ENCODE data around the gene JAK1.
"Not testable (repeated sequence)": the region's sequence is repeated elsewhere in the genome, so short reads cannot be mapped to it uniquely, and the experiment has no call there.

Gene JAK1
- total RNA-seq = 765 to 1,020 (median 907) reads per million in 4 experiments

DNA sequence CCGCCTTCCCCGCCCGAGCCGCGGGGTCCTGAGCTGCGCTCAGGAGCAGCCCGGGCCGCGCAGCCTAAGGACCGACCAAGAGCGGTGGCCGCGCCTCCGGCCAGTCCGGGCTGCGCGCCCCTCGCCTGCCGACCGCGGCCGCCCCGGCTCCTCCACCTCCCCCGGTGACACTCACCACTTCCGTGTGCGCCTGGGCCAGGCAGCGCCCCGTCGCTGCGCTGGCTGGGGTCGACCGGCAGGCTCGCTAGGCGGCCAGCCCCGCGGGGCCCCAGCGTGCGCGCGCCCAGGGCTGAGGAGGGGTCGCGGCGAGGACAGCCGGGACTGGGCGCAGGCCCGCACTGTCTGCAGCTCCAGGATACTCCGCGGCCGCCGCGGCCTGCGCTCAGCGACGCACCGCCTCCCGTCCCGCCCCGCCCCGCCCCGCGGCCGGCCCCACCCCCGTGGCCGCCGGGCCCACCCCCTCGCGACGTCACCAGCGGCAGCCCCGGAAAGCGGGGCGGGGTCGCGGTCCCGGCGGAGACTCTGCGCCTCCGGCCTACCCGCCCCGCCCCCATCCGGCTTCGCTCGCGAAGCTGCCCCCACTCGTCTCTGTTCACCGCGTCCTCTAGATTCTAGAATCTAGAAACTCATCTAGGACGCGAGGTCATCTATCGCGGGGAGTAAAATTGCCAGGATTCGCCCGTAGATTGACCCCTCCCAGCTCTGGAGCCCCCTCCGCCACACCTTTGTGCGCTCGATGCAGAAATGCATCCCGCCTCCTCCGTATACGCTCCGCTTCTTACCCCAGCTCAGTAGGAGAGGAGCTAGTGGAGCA lies at the start of gene JAK1:
JAK1 (minus strand) TSS at position 392 of the 814 bp plus-strand sequence. CDS start 80,285 bp downstream, outside the sequence.
- DNase-seq = peak; percentile 79

DNA sequence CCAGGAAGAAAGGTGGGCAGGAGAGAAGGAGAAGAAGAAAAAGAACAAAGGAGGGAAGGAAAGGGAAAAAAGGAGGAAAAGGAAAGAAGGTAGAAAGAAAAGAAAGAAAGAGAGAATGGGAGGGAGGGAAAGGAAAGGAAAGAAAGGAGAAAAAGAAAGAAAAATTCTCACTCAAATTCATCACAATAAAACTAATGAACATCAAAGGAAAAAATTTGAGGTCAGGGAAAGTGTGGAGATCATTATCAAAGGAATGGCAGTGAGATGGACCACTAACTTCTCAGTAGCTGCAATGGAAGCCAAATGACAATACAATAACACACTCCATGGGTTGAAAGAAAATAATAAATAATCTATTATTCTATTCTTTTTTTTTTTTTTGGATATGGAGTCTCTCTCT lies 48.0 kb upstream of the JAK1 start:
- no peak for DNase-seq

DNA sequence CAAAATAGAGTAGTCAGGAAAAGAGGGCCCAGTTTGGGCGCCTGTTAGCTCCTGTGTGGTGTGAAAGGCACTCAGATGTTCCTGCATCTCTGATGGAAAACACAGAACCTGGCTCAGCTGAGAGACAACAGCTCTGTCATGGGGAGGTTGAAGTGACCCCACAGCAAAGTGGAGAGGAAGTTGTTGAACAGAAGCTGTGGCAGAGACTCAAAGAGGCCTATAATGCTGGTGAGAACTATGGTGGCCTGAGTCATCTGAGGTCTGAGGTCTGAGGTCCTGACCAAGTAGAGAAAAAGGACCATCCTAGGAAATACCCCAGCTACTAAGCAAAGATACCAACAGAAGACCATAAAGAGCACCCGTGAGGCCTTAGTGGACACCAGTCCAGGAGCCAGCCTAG lies 45.6 kb upstream of the JAK1 start:
- no peak for DNase-seq

DNA sequence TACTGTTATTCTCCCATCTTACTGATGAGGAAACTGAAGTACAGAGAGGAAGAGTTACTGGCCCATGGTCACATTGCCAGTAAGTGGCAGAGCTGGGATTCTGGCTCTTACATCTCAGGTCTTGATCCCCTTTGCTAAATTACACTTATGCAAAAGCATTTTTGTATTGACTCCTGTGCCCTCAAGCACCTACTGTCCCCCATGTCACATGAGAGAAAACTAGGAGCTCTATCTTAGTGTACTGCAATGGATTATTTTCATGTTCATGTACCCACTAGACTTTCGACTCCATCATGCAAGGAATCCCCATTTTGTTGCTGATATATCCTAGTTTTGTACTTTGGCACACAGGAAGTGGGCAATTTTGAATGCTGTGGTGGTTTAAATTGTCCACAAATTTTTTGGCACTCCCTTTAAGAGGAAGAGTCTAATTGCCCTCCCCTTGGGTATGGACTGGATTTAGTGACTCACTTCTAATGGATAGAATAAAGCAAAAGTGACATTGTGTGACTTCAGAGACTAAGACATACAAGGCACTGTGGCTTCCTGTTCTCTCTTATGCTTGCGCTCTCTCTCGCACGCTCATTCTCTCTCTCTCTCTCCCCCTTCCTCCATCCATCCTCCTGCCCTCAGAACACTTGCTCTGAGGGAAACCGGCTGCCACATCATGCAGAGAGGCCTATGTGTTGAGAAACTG lies 43.5 kb upstream of the JAK1 start:
- no peak for DNase-seq

DNA sequence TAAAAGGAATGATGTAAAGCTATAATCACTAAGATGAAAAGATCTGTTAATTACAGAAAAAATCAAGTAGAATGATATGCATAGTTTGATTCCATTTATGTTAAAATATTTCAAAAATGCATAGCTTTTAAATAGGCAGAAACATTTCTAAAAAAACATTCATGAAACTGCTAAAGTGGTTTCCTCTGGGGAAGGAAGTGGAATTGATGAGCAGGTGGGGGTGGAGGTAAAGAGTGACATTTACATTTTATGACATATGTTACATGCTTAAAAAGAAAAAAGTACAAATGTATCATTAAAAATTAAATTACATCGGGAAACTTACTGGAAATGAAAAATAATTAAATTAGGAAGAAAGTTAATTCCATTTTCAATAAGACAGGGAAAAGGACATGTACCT lies 42.8 kb upstream of the JAK1 start:
- DNase-seq = no peak

DNA sequence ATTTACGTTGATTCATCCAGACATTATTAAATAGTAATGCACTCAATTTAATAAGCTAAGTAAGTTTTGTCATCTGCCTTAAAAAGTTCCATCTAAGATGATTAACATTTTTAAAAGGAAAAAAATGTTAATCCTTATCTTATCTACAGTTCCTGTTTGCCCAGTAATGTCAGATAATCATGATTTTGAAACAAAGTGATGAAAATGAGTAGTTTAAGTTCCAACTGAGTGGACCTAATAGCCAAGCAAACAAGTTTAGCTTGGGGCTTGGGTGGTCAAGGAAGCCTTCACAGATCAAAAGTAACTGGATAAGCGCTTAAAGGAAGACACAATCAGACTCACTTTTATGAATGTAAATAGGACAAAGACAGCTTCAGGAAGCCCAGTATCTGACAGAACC lies 40.5 kb upstream of the JAK1 start:
- DNase-seq = no peak

DNA sequence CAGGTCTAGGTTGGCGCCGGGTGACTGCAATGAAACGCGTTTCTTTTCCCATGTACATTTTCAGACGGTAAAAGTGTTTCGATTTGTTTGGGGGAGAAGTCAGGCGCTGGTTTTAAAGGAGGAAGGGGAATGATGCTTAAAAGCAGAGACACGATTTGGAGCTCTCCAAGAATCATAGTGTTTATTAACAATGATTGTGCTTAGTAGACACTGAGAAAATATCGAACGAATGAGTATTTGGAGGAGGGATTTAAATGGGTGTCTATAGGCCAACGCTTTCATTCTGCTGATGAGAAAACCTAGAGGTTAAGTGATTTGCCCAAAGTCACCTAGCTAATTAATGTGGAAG lies 36.9 kb upstream of the JAK1 start:
- DNase-seq = no peak

DNA sequence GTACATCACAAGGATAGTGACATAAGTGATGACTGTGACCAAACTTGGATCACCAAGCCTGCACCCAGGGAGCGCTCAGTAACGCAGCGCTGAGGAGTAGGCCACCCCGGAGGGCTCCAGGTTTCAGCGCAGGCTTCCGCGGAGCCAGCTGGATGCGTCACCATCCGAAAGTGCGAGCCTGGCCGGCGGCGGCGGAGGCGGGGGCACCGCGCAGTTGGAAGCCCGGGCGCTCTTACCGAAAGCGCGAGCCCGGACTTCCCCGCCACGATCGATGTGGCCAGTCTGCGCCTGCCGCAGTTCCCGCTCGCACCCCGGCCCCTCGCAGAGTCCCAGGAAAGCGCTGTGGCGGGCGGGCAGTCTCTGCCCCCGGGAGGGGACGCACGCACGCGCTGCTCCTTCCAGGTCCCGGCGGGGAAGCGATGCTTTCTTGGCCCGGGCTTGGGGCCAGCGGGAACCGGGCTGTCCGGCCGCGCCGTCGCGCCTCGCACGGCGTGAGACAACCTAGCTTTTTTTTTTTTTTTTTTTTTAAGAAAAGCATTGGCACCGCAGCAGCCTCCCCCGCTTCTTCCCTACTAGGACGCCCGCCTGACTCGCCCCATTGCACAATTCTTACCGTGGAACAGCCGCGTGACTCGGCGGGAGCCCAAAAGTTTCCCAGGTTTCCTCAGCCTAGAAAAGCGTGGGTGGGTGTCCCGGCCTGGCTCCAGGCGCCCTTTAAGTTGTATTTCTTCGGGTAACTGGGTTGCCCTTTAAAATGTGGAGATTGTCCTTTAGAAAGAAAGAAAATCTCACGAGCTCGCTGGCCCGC lies 36.4 kb upstream of the JAK1 start:
- peak; percentile 61 for DNase-seq

DNA sequence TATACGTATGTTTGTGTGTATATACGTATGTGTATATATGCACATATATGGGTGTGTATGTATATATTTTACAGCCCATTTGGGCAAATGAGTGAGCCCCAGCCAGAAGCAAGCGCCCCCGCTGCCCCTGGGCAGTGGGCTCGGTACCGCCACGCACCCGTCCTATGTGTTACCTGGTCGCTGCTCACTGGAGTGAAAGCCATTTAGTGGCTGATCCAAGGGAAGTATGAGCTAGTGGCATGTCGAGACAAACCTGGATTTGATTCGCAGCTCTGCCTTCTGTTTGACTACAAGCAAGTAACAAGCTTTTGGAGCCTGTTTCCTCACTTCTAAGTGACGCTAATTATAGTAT lies 35.8 kb upstream of the JAK1 start:
- no peak for DNase-seq

DNA sequence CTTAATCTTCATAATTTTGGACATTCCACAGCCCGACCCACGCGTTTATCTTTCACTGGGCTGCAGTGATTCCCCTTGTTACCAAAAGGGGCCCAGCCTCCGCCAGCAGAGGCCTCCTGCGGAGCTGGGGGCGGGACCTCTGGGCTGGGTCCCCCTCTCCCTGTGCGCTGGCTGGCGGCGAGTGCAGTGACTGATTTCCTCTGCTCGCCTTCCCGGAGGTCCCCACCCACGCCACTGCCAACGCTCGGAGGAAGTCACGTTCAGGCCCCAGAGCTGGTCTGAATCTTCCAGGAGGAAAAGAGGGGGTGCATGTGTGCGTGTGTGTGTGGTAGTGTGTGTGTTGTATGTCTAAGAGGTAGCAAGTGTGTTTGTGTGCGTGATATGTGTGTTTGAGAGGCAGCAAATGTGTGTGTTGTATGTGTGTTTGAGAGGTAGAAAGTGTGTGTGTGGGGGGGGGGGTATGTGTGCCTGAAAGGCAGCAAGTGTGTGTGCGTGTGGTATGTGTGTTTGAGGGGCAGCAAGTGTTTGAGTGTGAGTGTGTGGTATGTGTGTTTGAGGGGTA lies 35.0 kb upstream of the JAK1 start:
- DNase-seq = peak; percentile 67

DNA sequence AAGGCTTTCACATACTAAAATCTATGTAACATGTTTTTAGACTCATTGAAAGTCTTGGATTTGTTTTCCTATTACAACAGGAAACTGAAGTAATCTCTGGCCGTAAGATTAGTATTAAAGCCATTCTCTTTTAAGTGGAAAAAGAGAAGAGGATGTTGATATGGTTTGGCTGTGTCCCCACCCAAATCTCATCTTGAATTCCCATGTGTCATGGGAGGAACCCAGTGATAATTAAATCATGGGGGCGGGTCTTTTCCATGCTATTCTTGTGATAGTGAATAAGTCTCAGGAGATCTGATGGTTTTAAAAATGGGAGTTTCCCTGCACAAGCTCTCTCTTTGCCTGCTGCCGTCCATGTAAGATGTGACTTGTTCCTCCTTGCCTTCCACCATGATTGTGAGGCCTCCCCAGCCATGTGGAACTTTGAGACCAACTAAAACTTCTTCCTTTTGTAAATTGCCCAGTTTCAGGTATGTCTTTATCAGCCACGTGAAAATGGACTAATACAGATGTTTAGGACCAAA lies 32.1 kb upstream of the JAK1 start:
- DNase-seq = not testable (repeated sequence)

DNA sequence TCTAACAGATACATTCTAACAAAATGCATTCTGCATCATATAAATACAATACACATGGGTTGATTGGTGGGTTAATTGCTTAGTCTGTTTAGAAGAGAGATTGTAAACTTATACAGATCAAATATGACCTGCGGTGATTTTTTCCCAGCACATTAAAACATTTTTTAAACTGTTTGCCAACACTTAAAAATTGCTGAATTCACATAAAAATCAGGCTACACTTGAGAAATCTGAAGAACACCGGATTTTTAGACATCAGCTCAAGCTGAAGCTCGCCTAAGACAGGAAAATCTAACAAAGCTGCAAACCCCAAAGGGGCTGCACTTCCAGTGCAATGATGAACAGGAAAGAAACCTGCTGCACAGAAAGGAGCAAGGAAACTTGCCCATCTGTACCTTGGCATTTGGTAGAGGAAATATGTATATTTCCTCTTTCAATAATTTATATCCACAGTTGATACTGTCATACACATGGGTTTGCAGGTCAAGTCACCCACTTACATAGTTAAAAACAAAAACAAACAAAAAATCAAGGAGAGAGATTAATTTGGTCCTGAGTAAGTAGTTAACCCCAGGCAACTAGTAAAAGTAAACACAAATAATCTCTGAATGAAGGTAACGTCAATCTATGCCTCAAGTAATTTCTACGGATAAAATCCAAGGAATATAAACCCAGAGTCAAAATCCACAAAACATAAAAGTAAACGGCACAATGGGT lies 30.4 kb upstream of the JAK1 start:
- DNase-seq = no peak

DNA sequence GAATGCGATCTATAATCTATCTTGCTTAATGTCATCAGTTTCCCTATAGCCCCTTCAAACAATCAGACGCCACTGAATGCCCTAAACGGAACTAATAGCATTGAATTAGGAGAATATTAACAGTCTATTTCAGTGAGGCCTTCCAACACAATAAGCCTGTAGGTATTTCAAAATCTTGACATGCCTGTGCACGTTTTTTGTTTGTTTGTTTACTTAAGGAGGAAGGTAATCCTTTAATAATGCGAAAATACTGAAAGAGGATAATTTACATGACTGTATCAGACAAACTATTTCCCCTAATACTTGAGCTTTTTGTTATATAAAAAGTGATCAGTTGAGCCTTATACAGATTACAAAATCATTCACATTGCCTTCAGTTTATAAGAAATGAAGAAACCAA lies 29.0 kb upstream of the JAK1 start:
- DNase-seq = no peak

DNA sequence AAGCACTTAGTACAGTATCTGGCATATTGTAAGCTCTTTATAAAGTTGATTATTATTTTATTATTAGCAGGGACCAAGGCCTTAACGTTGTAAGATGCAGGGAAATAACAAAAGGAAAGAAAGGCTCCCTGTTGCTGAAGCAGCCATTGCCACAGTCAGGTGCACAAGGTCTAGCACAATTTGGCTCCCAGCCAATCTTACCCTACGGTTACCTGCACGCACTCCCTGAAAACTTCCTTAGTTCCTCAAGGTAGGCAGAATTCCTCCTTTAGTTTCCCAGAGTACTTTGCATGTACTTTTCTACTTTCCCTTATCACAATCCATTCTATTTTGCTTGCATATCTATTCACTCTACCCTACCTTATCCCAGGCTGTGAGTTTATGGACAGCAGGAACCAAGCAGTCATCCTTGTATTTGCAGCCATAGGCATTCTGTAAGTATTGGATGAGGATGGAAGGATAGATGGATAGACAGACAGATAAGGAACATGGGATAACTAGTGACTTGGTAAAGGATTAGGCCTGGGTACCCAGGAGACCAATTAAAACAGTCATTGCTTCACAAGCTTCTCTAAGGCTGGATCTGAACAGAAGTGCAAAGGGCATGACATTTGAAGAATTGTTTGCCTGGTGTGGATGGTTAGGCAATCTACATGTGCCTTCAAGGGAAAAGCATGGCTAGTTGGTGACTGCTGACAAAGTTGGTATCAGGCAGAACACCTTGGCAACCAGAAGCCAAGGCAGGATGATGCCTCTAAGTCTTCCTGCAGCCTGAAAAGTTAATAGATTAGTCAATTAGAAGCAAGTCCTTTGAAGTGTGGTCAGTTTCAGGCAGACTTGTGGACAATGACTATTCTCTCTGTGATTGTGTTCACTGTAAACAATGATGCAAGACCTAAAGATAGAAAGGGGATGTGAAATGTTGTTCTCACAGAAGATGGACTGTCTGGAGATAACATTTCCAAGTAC lies 20.8 kb upstream of the JAK1 start:
- DNase-seq = no peak

DNA sequence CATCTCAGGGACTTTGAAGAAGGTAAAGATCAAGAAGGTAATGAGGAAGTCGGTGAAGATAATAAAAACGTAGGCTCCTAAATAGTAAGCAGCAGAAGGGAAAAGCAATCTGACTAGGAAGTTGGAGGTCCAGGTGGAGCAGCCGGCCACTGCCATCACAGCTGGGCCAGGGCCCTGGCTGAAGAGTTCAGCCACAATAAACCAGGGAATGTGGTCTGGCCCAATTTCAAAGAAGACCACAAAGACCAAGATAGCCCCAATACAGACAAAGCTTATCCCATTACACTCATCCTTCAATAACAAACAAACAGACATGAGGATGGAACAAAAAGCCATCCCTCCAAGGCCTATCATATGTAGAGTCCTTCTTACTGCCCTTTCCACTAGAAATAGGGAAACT lies 18.4 kb upstream of the JAK1 start:
- DNase-seq = no peak

DNA sequence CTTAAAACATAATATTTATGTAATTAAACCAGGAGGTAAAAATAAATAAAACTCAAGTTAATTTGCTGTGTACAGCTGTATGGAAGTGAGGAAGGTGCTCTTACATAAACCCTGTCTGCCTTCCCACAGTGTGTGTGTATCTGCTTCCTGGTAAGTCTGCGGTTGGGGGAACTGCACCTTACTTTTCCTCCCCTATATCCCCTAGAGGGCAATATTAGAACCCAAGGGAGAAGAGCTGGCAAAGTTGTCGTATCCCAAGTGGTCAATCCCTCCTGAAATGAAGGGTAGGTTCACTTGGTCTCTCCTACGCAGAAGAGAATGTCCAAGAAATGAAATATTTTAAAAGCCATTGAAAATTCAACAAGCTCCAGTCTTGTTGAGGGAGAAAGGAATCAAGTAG lies 17.8 kb upstream of the JAK1 start:
- DNase-seq = no peak

DNA sequence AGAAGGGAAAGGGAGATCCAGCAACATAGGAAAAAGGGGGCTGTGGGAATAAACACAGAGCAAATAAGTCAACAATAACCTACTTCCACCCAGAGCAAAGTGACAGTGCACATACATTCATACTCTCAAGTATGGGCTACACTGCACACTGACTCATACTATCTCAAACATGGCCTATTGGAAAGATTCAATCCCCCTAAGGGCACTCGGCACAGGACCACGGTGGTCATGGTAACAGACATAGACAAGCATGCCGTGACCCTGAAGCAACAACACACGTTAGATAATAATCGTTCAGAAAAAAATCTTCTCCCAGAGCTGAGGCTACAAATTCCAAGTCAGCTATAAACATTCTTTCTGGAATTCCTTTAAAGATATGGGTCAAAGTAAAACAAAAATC lies 16.8 kb upstream of the JAK1 start:
- no peak for DNase-seq

DNA sequence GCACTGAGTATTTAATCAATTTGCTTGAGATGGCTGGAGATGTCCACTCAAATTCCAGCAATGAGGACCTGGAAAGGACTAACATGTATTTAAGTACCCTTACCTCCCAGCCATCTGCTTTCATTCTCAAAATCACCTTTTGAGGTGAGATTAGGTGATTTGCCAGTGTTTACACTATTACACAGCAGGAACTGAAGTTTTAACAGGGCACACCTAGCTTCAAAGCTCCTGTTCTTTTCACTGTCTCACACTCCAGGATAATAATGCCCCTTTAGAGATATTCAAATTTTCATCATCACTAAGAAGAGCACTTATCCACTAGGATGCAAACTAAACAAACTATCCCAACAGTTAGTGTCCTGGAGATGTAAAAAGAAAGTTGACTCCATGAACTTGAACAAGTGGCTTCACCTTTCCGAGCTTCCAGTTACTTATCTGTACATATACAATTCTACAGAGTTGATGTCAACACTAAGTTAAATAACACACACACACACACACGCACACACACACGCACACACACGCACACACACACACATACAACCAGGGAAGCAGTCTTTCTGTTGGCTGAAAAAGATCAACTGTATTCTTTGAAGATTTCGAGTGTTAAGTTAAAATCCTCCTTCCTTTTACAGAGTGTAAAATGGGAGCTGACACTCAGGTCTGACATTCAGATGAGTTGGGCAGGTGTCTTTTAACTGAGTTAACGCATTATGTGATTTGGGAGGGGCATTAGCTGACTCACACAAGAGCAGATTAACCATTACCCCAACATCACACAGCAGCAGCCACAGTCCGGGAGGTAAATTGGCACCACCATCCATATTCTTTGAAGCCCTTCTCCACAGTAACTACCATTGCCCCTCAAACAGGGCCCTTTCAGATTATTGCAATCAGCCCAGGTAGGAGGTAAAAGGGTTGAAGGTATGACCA lies 15.5 kb upstream of the JAK1 start:
- no peak for DNase-seq

DNA sequence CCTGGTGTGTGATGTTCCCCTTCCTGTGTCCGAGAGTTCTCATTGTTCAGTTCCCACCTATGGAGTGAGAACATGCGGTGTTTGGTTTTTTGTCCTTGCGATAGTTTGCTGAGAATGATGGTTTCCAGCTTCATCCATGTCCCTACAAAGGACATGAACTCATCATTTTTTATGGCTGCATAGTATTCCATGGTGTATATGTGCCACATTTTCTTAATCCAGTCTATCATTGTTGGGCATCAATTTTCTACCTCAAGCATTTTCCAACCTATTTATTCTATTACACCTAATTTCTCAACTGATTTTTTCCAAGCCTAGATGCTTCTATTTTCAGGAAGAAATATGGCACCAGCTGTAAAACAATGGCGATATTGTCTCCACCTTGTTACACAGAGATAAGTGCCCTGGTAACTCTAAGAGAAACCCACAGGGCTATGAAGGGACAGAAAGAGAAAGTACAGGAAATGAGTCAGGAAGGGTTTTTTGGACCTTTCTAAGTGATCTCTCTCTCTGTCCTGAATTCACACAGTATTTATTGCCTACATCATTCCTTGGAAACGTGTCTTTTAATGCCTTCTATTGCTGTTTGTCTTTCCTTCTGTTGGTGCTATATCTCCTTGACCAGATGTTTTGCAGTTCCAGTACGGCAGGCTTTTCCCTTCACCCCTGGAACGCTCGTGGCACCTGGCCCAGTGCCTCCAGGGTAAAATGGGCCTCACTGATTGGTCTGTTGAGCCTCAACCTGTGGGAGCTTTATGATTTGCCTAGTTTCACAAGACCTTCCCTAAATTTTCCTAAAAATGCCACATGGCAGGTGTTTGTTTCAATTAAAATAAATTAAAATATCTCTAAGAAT lies 14.6 kb upstream of the JAK1 start:
- no peak for DNase-seq
